Measurements from ENCODE around the gene BANP.

GRCh38 chr16:88007321-88007731 is 56.1 kb downstream of the BANP start:
- TF ChIP-seq POLR2A (IDR thresholded peaks at IDR 0.05; ENCODE audit: low read length): no peak
- TF ChIP-seq GATA1 (IDR thresholded peaks at IDR 0.05; ENCODE audit: low read depth, low read length): no peak

Data from erythroblast (primary cell).